Activated T-cell treated with anti-CD3 and anti-CD28 coated beads, Interleukin-2, amount 50 U/mL, for 4 hours (primary cell): ENCODE measurements around the gene CEP78. TPM values are rescaled to one million over a fixed set of nuclear protein-coding genes. Genes with fewer than 3 reads are reported as not detected.

ENCODE experiments used
- ATAC-seq, 2 donors: fragments of 200-7000 bp; cut with Tn5 transposase; one replicate each; pipeline ENCODE4 v1.10.0; 2021
- DNase-seq: peaks from one replicate; pipeline ENCODE4 v3.0.0-alpha.2; 2020
- H3K27me3 Mint-ChIP-seq: one replicate; pipeline ENCODE4 v1.8.0; 2021; ENCODE audit warnings: low read depth, mixed read lengths
- H3K36me3 Mint-ChIP-seq: one replicate; pipeline ENCODE4 v1.8.0; 2022; ENCODE audit warnings: mixed read lengths; ENCODE audit not compliant: insufficient read depth
- H3K4me1 Mint-ChIP-seq: one replicate; pipeline ENCODE4 v1.8.0; 2021; ENCODE audit warnings: low read depth, mixed read lengths
- H3K4me3 Mint-ChIP-seq: one replicate; pipeline ENCODE4 v1.8.0; 2021; ENCODE audit warnings: mild to moderate bottlenecking, moderate library complexity, mixed read lengths
- H3K9me3 Mint-ChIP-seq: one replicate; pipeline ENCODE4 v1.8.0; 2021; ENCODE audit warnings: mixed read lengths
- total RNA-seq, 3 donors: library from RNA; stranded (reverse); gene quantifications; one replicate each; pipeline ENCODE4 v1.2.1, GENCODE V29; 2021

CEP78 gene
- total RNA-seq, 3 donors from 2014 or later, result 29.4 to 30.8 (median 29.6) TPM

GRCh38 chr9:78286125-78286524 lies 50.2 kb downstream of the CEP78 start:
- Mint-ChIP-seq H3K4me1 (no peaks in the 10 kb centered on the region), H3K36me3 (no peaks in the 10 kb centered on the region), H3K27me3 (no peaks in the 10 kb centered on the region), H3K4me3 (no peak overlapping the region), H3K9me3 (no peaks in the 10 kb centered on the region)
- DNase-seq, result no peak
- no peak for ATAC-seq

- Mint-ChIP-seq H3K4me1 (no peaks in the 10 kb centered on the region), H3K4me3 (no peak overlapping the region), H3K36me3 (no peaks in the 10 kb centered on the region), H3K9me3 (no peaks in the 10 kb centered on the region), H3K27me3 (no peaks in the 10 kb centered on the region)
- DNase-seq, result no peak
- no peak for ATAC-seq
Observed at GRCh38 chr9:78286946-78287388, 51.1 kb downstream of the CEP78 start.

- Mint-ChIP-seq H3K4me3 (no peak overlapping the region), H3K9me3 (no peaks in the 10 kb centered on the region)
Observed at GRCh38 chr9:78288214-78288892, 52.5 kb downstream of the CEP78 start.

GRCh38 chr9:78289474-78289873 lies 53.6 kb downstream of the CEP78 start:
- H3K4me1 Mint-ChIP-seq, result peaks cover 11% of the 10 kb centered on the region
- no peaks in the 10 kb centered on the region for H3K27me3 Mint-ChIP-seq
- DNase-seq (no peak), ATAC-seq (no peak)
- no peaks in the 10 kb centered on the region for H3K36me3 Mint-ChIP-seq
- H3K4me3 Mint-ChIP-seq, result no peak overlapping the region
- no peaks in the 10 kb centered on the region for H3K9me3 Mint-ChIP-seq

More at GRCh38 chr9:78288214-78288892, 52.5 kb downstream of the CEP78 start:
- ATAC-seq (no peak), DNase-seq (no peak)
- no peaks in the 10 kb centered on the region for H3K36me3 Mint-ChIP-seq
- peaks cover 9% of the 10 kb centered on the region for H3K4me1 Mint-ChIP-seq
- H3K27me3 Mint-ChIP-seq, result no peaks in the 10 kb centered on the region

GRCh38 chr9:78291240-78291925 lies 55.5 kb downstream of the CEP78 start:
- Mint-ChIP-seq H3K4me1 (peaks cover 19% of the 10 kb centered on the region), H3K27me3 (no peaks in the 10 kb centered on the region), H3K4me3 (no peak overlapping the region), H3K9me3 (no peaks in the 10 kb centered on the region), H3K36me3 (no peaks in the 10 kb centered on the region)
- no peak for DNase-seq
- no peak for ATAC-seq

- ATAC-seq (no peak), DNase-seq (no peak)
- Mint-ChIP-seq H3K4me1 (peaks cover 24% of the 10 kb centered on the region), H3K9me3 (no peaks in the 10 kb centered on the region), H3K36me3 (no peaks in the 10 kb centered on the region), H3K4me3 (no peak overlapping the region), H3K27me3 (no peaks in the 10 kb centered on the region)
Observed at GRCh38 chr9:78292026-78292425, 56.2 kb downstream of the CEP78 start.

GRCh38 chr9:78292716-78293497 lies 57.0 kb downstream of the CEP78 start:
- H3K4me1 Mint-ChIP-seq, result peaks cover 26% of the 10 kb centered on the region
- no peak for DNase-seq
- H3K9me3 Mint-ChIP-seq, result no peaks in the 10 kb centered on the region
- H3K4me3 Mint-ChIP-seq, result peak overlapping the region; percentile 16
- H3K36me3 Mint-ChIP-seq, result no peaks in the 10 kb centered on the region
- ATAC-seq, result peak in 1 of 2 donors; percentile 8
- H3K27me3 Mint-ChIP-seq, result no peaks in the 10 kb centered on the region

GRCh38 chr9:78294290-78295176 lies 58.7 kb downstream of the CEP78 start:
- H3K27me3 Mint-ChIP-seq, result no peaks in the 10 kb centered on the region
- peaks cover 31% of the 10 kb centered on the region for H3K4me1 Mint-ChIP-seq
- H3K4me3 Mint-ChIP-seq, result no peak overlapping the region
- H3K9me3 Mint-ChIP-seq, result no peaks in the 10 kb centered on the region
- H3K36me3 Mint-ChIP-seq, result no peaks in the 10 kb centered on the region
- no peak for ATAC-seq
- DNase-seq, result no peak

- no peaks in the 10 kb centered on the region for H3K27me3 Mint-ChIP-seq
- H3K36me3 Mint-ChIP-seq, result peaks cover 4% of the 10 kb centered on the region
- no peak for DNase-seq
- no peaks in the 10 kb centered on the region for H3K9me3 Mint-ChIP-seq
- H3K4me1 Mint-ChIP-seq, result peaks cover 31% of the 10 kb centered on the region
- ATAC-seq, result no peak
- no peak overlapping the region for H3K4me3 Mint-ChIP-seq
Observed at GRCh38 chr9:78295177-78295575, 59.3 kb downstream of the CEP78 start.

- Mint-ChIP-seq H3K36me3 (peaks cover 7% of the 10 kb centered on the region), H3K4me1 (peaks cover 31% of the 10 kb centered on the region), H3K4me3 (peak overlapping the region; percentile 90), H3K27me3 (no peaks in the 10 kb centered on the region), H3K9me3 (no peaks in the 10 kb centered on the region)
- no peak for ATAC-seq
- DNase-seq, result no peak
Observed at GRCh38 chr9:78295731-78296130, 59.9 kb downstream of the CEP78 start.

GRCh38 chr9:78296201-78296892 lies 60.5 kb downstream of the CEP78 start:
- Mint-ChIP-seq H3K4me1 (peaks cover 31% of the 10 kb centered on the region), H3K27me3 (no peaks in the 10 kb centered on the region), H3K9me3 (no peaks in the 10 kb centered on the region), H3K36me3 (peaks cover 8% of the 10 kb centered on the region), H3K4me3 (peak overlapping the region; percentile 90)
- DNase-seq, result no peak
- no peak for ATAC-seq

- peaks cover 31% of the 10 kb centered on the region for H3K4me1 Mint-ChIP-seq
- peak within 1 kb of the TSS; percentile 90 for H3K4me3 Mint-ChIP-seq
- no peaks in the 10 kb centered on the region for H3K27me3 Mint-ChIP-seq
- peak; percentile 97 to 98 for ATAC-seq
- H3K9me3 Mint-ChIP-seq, result no peaks in the 10 kb centered on the region
- H3K36me3 Mint-ChIP-seq, result peaks cover 16% of the 10 kb centered on the region
- peak; percentile 85 for DNase-seq
Observed at GRCh38 chr9:78296893-78297671, 61.2 kb downstream of the CEP78 start, which contains the start of gene PSAT1. PSAT1 (plus strand) TSS chr9:78297125; CDS start chr9:78297211, 86 bp downstream.

- peaks cover 29% of the 10 kb centered on the region for H3K4me1 Mint-ChIP-seq
- H3K36me3 Mint-ChIP-seq, result peaks cover 18% of the 10 kb centered on the region
- H3K4me3 Mint-ChIP-seq, result peak overlapping the region; percentile 90
- DNase-seq (no peak), ATAC-seq (no peak)
- H3K27me3 Mint-ChIP-seq, result no peaks in the 10 kb centered on the region
- H3K9me3 Mint-ChIP-seq, result no peaks in the 10 kb centered on the region
Observed at GRCh38 chr9:78297672-78297961, 61.7 kb downstream of the CEP78 start.
